Heart right ventricle (tissue), 16 donors: ENCODE results near the gene APOL6. TPM values are rescaled to one million over a fixed set of nuclear protein-coding genes. Genes with fewer than 3 reads are reported as not detected.

Source experiments
- ATAC-seq, 8 donors: fragments of 200-7000 bp; cut with Tn5 transposase; one replicate each; pipeline ENCODE4 v1.9.1; 2020; ENCODE audit warnings: mild to moderate bottlenecking in 8 of 8, moderate library complexity in 8 of 8, moderate number of reproducible peaks in 1 of 8
- DNase-seq, 2 donors: peaks; one replicate each; pipeline ENCODE4 v3.0.0-alpha.2; 2020
- H3K27ac ChIP-seq, 10 donors: fragments of 200-600 bp; sonication (generic) in 2 of 10; one replicate each; pipeline versions ENCODE4 v1.5.0 to v1.8.0; 2020 to 2022; ENCODE audit warnings: mild to moderate bottlenecking in 3 of 10
- H3K27me3 ChIP-seq, 7 donors: fragments of 200-600 bp; one replicate each; pipeline ENCODE4 v1.8.0; 2021 to 2022; ENCODE audit warnings: mild to moderate bottlenecking in 2 of 7
- H3K36me3 ChIP-seq, 9 donors: fragments of 200-600 bp; sonication (generic) in 1 of 9; one replicate each; pipeline versions ENCODE4 v1.5.0 to v1.8.0; 2020 to 2022; ENCODE audit warnings: mild to moderate bottlenecking in 2 of 9
- H3K4me1 ChIP-seq, 9 donors: fragments of 200-600 bp; sonication (generic) in 1 of 9; one replicate each; pipeline versions ENCODE4 v1.5.0 to v1.8.0; 2020 to 2022; ENCODE audit warnings: mild to moderate bottlenecking in 4 of 9
- H3K4me3 ChIP-seq, 10 donors: fragments of 200-600 bp; sonication (generic) in 2 of 10; one replicate each; pipeline versions ENCODE4 v1.5.0 to v1.8.0; 2020 to 2022; ENCODE audit warnings: mild to moderate bottlenecking in 7 of 10, moderate library complexity in 2 of 10
- H3K9me3 ChIP-seq, 11 donors: fragments of 200-600 bp in 10 of 11; sonication (generic) in 2 of 11; one replicate each; pipeline versions ENCODE4 v1.5.0 to v1.8.0; 2013 to 2022; ENCODE audit warnings: mild to moderate bottlenecking in 2 of 11, control low read depth in 1 of 11, moderate library complexity in 1 of 11
- WGBS, 2 donors: extraction: QIAGEN DNeasy Blood & Tissue Kit; methylation state at CpG; one replicate each; pipeline ENCODE4 v1.1.7; 2013; ENCODE audit warnings: inconsistent platforms in 1 of 2; 5-methylcytosine and 5-hydroxymethylcytosine counted together
- intact Hi-C, 10 donors: fragments of 100-400 bp; cut with DNase I; formaldehyde crosslinking; loops; one replicate each; pipeline versions ENCODE4 v1.11.1 to v1.14.2; 2022
- long read RNA-seq, 3 donors: library from polyadenylated mRNA; unstranded; transcript quantifications; one replicate each; pipeline ENCODE4 v2.0.0, GENCODE V29; 2020 to 2021
- polyA plus RNA-seq, 2 donors: library from polyadenylated mRNA; stranded (reverse); fragments of 200-250 nt; gene quantifications; one replicate each; pipeline ENCODE4 v1.2.3, GENCODE V29; 2013
- total RNA-seq, 10 donors: library from RNA; stranded (reverse); fragmentation: NEBNext Ultra II Directional in 3 of 10; extraction: Animal tissue kit (Norgen Biotek cat#: 25700) in 3 of 10; gene quantifications; one replicate each; pipeline versions ENCODE4 v1.2.1 to v1.2.4, GENCODE V29; 2021 to 2023
- TF ChIP-seq, protein P1 (sequence below), 9 donors: fragments of 200-600 bp; sonication (generic) in 2 of 9; IDR thresholded peaks; one replicate each; pipeline versions ENCODE4 v1.5.0 to v1.8.0; 2021 to 2022; ENCODE audit warnings: antibody characterized with exemption in 9 of 9, mild to moderate bottlenecking in 5 of 9, moderate library complexity in 1 of 9
- donor health status: Arrhythmogenic right ventricular cardiomyopathy.
- donor health status: ischemic (EF 13 %, LVEDD 7.1; RV severe dilation, severe dysfunction).
- donor health status: healthy with polysubstance abuse.
- donor health status: DM: no; HTN: yes; CAD: no.
- donor health status: DM: no; HTN: no; CAD: no.
- donor health status: ischemic (EF 25% LVEDD 6.9; RV normal size, moderate dysfunction).
- donor health status: ischemic (EF 25% LVEDD 5.7; RV mildly dilated, moderate dysfunction).
- donor health status: healthy.
- donor health status: DM: yes; HTN: yes; CAD: no.
- donor health status: Ischemic cardiomyopathy.
- donor health status: ischemic (EF 35%, LVEDD 5.7; RV mildly dilated, moderate dysfunction).
- donor health status: nonischemic (EF 11% LVEDD 7.7; RV severe dilation, severe dysfunction).
- donor health status: DM: yes; HTN: yes; CAD: no.
- donor health status: PGD.
- donor health status: ischemic (EF 29% LVEDD 5.4; RV normal size, mild dysfunction).
- donor health status: nonischemic (EF 23%, LVEDD 6.1; RV moderate dilation, normal function).

APOL6 gene, protein sequence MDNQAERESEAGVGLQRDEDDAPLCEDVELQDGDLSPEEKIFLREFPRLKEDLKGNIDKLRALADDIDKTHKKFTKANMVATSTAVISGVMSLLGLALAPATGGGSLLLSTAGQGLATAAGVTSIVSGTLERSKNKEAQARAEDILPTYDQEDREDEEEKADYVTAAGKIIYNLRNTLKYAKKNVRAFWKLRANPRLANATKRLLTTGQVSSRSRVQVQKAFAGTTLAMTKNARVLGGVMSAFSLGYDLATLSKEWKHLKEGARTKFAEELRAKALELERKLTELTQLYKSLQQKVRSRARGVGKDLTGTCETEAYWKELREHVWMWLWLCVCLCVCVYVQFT
- total RNA-seq (10 to 100 TPM in 2 of 10 donors, 1 to 10 TPM in 8; 4.6 to 51.9 (median 8.7) TPM), polyA plus RNA-seq (1 to 10 TPM; 1.7 to 4.0 TPM)
- long read RNA-seq, donor 1, full-length matches to known transcripts: 8 of 20 reads
- long read RNA-seq, donor 1, partial matches to known transcripts: 11 of 20 reads
- long read RNA-seq, donor 1, other reads (novel, unspliced or antisense): 1 of 20 reads
- long read RNA-seq, donor 2, full-length matches to known transcripts: 8 of 15 reads
- long read RNA-seq, donor 2, partial matches to known transcripts: 6 of 15 reads
- long read RNA-seq, donor 2, other reads (novel, unspliced or antisense): 1 of 15 reads
- long read RNA-seq, donor 3, full-length matches to known transcripts: 7 of 12 reads
- long read RNA-seq, donor 3, partial matches to known transcripts: 4 of 12 reads
- long read RNA-seq, donor 3, other reads (novel, unspliced or antisense): 1 of 12 reads

DNA sequence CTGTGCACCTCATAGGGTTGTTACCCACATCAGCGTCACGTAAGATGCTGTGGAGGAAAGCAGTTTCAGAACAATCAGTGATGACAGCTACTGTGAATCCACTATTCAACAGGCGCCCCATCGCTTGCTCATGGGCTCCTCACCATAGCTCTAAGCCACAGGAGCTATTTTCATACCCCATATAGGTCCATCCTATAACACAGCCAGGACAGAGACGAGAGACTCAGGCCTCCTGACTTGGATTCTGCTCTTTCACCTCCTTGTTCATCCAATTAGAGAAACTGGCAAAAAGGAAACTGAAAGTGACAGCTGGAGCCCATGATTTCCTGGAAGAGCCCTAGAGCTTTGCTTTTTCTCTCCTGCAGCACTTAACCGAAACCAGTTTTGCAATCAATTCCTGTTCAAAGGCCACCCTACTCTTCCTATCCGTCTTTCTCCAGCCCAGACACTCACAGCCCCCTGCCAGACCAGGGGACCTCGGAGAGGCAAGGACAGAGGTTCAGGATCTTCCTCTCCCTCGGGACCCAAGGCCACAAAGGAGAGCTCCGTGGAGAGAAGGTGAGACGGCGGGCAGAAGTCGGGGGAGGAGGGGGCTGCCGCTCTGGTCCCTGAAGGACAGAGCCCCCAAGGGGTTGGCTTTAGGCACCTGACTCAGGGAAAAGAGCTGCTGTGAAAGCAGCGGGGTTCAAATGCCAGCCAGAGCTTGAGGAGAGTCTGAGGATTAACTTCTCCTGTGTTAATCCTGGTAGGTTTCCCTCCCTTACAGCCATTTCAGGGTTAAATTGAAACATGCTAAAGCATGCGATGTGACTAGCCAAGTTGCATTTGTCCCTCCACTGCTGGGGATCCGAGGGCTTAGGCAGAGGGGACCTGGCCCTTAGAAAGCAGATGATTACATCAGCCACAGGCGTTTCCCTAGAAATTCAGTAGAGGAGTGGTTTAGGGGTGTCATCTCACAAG is at the start of gene APOL6:
APOL6 (plus strand) TSS at position 381 of the 960 bp plus-strand sequence. CDS start 7,980 bp downstream, outside the sequence.
- Histone ChIP-seq H3K27me3 (no peaks in the 10 kb centered on the region), H3K36me3 (peaks cover 0 to 12% (median 0%) of the 10 kb centered on the region in 9 donors), H3K4me3 (peak within 1 kb of the TSS; percentile 54 to 80 (median 60)), H3K4me1 (peaks cover 8 to 43% (median 30%) of the 10 kb centered on the region in 9 donors), H3K27ac (peak within 1 kb of the TSS; percentile 72 to 98 (median 92)), H3K9me3 (peaks cover 0 to 12% (median 0%) of the 10 kb centered on the region in 11 donors)
- WGBS, 2 donors: 8 to 12% methylated on average over 18 of the region's 18 CpGs
- TF ChIP-seq, protein P1, sequence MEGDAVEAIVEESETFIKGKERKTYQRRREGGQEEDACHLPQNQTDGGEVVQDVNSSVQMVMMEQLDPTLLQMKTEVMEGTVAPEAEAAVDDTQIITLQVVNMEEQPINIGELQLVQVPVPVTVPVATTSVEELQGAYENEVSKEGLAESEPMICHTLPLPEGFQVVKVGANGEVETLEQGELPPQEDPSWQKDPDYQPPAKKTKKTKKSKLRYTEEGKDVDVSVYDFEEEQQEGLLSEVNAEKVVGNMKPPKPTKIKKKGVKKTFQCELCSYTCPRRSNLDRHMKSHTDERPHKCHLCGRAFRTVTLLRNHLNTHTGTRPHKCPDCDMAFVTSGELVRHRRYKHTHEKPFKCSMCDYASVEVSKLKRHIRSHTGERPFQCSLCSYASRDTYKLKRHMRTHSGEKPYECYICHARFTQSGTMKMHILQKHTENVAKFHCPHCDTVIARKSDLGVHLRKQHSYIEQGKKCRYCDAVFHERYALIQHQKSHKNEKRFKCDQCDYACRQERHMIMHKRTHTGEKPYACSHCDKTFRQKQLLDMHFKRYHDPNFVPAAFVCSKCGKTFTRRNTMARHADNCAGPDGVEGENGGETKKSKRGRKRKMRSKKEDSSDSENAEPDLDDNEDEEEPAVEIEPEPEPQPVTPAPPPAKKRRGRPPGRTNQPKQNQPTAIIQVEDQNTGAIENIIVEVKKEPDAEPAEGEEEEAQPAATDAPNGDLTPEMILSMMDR (IDR thresholded peaks at IDR 0.05): no peak
- peak; percentile 53 to 85 (median 74) for ATAC-seq
- intact Hi-C loops: loop anchor here in 1 of 10 donors (1.0 to 5.0 kb wide), 2 partner anchors 10 to 189 kb away; no protein-coding TSS in a partner anchor
- DNase-seq: peak in 1 of 2 donors; percentile 62

DNA sequence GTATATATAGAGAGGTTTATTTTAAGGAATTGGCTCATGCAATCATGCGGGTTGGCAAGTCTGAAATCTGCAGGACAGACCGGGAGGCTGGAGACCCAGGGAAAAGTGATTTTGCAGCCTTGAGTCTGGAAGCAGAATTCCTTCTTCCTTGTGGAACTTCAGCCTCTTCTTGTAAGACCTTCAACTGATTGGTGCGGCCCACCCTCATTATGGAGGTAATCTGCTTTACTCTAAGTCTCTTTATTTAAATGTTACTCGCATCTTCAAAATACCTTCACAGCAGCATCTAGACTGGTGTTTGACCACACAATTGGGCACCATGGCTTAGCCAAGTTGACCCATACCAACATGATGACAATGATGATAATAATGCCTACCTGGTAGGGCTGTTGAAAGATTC is 48.9 kb upstream of the APOL6 start:
- DNase-seq (no peak), ATAC-seq (no peak)
- H3K4me1 ChIP-seq: peaks cover 2 to 69% (median 23%) of the 10 kb centered on the region in 9 donors
- no peaks in the 10 kb centered on the region for H3K27me3 ChIP-seq
- TF ChIP-seq, protein P1 (IDR thresholded peaks at IDR 0.05): no peak
- no peak overlapping the region for H3K4me3 ChIP-seq
- WGBS, 2 donors: 74 to 82% methylated on average over 4 of the region's 4 CpGs
- peaks cover 0 to 6% (median 0%) of the 10 kb centered on the region in 9 donors for H3K36me3 ChIP-seq
- H3K27ac ChIP-seq: peak overlapping the region in 7 of 10 donors; percentile 5 to 92 (median 52)
- intact Hi-C loops: no loop called here
- H3K9me3 ChIP-seq: no peaks in the 10 kb centered on the region

DNA sequence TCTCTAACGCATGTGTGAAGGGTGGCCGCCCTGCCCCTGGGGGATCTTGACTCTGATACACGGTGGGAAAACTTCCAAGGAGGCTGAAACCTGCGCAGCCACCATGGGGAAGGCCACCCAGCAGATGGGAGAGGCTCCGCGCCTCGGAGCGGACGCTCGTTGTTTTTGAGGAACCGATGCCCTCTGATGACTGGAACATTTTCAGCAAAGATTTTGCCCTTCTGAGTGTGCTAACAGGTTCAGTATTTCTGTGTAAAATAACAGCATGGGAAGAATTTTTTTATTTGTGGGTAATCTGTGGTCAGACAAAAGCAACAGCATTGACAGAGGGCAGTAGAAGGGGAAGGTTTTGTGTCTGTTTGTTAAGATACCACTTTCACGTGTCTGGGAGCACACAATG is 47.8 kb upstream of the APOL6 start:
- ATAC-seq (no peak), DNase-seq (no peak)
- H3K9me3 ChIP-seq: no peaks in the 10 kb centered on the region
- TF ChIP-seq, protein P1 (IDR thresholded peaks at IDR 0.05): no peak
- H3K4me3 ChIP-seq: no peak overlapping the region
- peaks cover 0 to 6% (median 0%) of the 10 kb centered on the region in 9 donors for H3K36me3 ChIP-seq
- H3K27ac ChIP-seq: peak overlapping the region in 4 of 10 donors; percentile 4 to 90 (median 57)
- WGBS, 2 donors: 75 to 76% methylated on average over 12 of the region's 12 CpGs
- intact Hi-C loops: no loop called here
- H3K4me1 ChIP-seq: peaks cover 2 to 75% (median 28%) of the 10 kb centered on the region in 9 donors
- no peaks in the 10 kb centered on the region for H3K27me3 ChIP-seq
